CD4-positive, CD25-positive, alpha-beta regulatory T cell (primary cell): ENCODE data around the gene RIPK3. TPM values are rescaled to one million over a fixed set of nuclear protein-coding genes. Genes with fewer than 3 reads are reported as not detected.

Experiments used
- ATAC-seq, 2 donors: fragments of 150-1000 bp; cut with Tn5 transposase; one replicate each; pipeline ENCODE4 v1.10.0; 2021; ENCODE audit warnings: low read depth in 2 of 2, moderate number of reproducible peaks in 2 of 2, moderate library complexity in 1 of 2
- DNase-seq, 3 donors: peaks; one replicate each; pipeline versions ENCODE4 v3.0.0 to v3.0.0-alpha.2; 2012 to 2022; ENCODE audit warnings: mixed read lengths in 1 of 3
- H3K27ac ChIP-seq: one replicate; pipeline ENCODE4 v1.7.0; 2013; ENCODE audit warnings: mild to moderate bottlenecking, low read length; ENCODE audit not compliant: insufficient read depth, poor library complexity, severe bottlenecking
- H3K27me3 ChIP-seq: one replicate; pipeline ENCODE4 v1.7.0; 2013; ENCODE audit warnings: low read length; ENCODE audit not compliant: control insufficient read depth, insufficient read depth
- H3K36me3 ChIP-seq: one replicate; pipeline ENCODE4 v1.7.0; 2013; ENCODE audit warnings: mild to moderate bottlenecking, low read length, moderate library complexity; ENCODE audit not compliant: control insufficient read depth, insufficient read depth
- H3K4me1 ChIP-seq: 2 replicates; pipeline ENCODE4 v1.7.0; 2013; ENCODE audit warnings: mild to moderate bottlenecking, low read length; ENCODE audit not compliant: insufficient read depth, control insufficient read depth, poor library complexity, severe bottlenecking
- H3K4me3 ChIP-seq: one replicate; pipeline ENCODE4 v1.7.0; 2013; ENCODE audit warnings: low read depth, mild to moderate bottlenecking, low read length, moderate library complexity
- H3K9me3 ChIP-seq, 2 experiments: 1 replicate in 1 of 2; 2 replicates in 1 of 2; pipeline ENCODE4 v1.7.0; 2013; ENCODE audit warnings: low read length in 2 of 2, mild to moderate bottlenecking in 1 of 2, moderate library complexity in 1 of 2; ENCODE audit not compliant: control insufficient read depth in 2 of 2
- H3K27ac Mint-ChIP-seq, 3 donors: one replicate each; pipeline ENCODE4 v1.8.0; 2020 to 2022; ENCODE audit warnings: mild to moderate bottlenecking in 3 of 3, mixed read lengths in 3 of 3, moderate library complexity in 2 of 3
- H3K27me3 Mint-ChIP-seq: one replicate; pipeline ENCODE4 v1.8.0; 2022; ENCODE audit warnings: mild to moderate bottlenecking, mixed read lengths
- H3K36me3 Mint-ChIP-seq: one replicate; pipeline ENCODE4 v1.8.0; 2020; ENCODE audit warnings: mixed read lengths
- H3K4me1 Mint-ChIP-seq, 4 donors: one replicate each; pipeline ENCODE4 v1.8.0; 2020 to 2022; ENCODE audit warnings: mixed read lengths in 4 of 4, mild to moderate bottlenecking in 1 of 4
- H3K4me3 Mint-ChIP-seq, 4 donors: one replicate each; pipeline ENCODE4 v1.8.0; 2020 to 2022; ENCODE audit warnings: mild to moderate bottlenecking in 4 of 4, mixed read lengths in 4 of 4, moderate library complexity in 3 of 4
- H3K9me3 Mint-ChIP-seq, 7 donors: one replicate each; pipeline ENCODE4 v1.8.0; 2020 to 2022; ENCODE audit warnings: mixed read lengths in 7 of 7, mild to moderate bottlenecking in 3 of 7, moderate library complexity in 2 of 7
- polyA plus RNA-seq, 4 donors: library from polyadenylated mRNA; unstranded; fragments of 300-500 nt; fragmentation: Illumina TruSeq; gene quantifications; one replicate each; pipeline ENCODE4 v1.2.3, GENCODE V29; 2021
- total RNA-seq: library from RNA; stranded (reverse); gene quantifications from one replicate; pipeline ENCODE4 v1.2.3, GENCODE V29; 2022

RIPK3 gene
- total and polyA plus RNA-seq, 5 donors from 2014 or later: 14.9 to 41.2 (median 19.7) TPM

DNA sequence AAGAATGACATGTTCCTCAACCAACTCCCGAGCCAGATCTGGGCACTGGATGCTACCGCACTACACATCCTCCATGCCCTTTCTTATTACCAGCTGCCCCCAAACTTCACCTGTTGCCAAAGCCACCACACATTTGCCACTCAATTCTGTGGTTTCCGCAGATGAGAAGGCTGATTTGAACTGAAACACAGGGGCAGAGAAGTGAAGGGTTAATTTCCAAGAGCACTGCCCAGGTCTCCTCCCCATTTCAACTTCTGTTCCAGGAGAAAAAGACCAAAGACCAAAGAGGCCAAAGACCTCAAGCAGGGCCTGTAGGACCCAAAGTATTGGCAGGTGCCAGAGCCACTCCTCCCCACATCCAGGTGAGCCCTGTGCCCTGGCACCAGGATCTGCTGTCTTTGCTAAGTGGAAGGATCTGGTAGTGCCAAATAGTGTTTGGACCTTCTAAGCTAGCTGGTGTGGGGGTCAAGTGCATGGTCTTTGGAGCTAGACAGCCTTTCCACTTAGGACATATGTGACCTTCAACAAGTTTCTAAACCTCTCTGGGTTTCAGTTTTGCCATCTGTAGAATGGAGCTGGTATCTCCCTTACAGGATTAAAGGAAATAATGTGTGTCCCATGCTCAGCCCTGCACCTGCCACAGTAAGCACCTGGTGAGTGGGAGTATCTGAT, 48.2 kb downstream of the RIPK3 start:
- Histone ChIP-seq H3K36me3 (peaks cover 46% of the 10 kb centered on the region), H3K9me3 (no peaks in the 10 kb centered on the region), H3K4me3 (no peak overlapping the region), H3K27ac (no peak overlapping the region), H3K4me1 (peaks cover 7% of the 10 kb centered on the region), H3K27me3 (no peaks in the 10 kb centered on the region)
- Mint-ChIP-seq H3K9me3 (no peaks in the 10 kb centered on the region), H3K27ac (peak overlapping the region in 1 of 3 donors; percentile 8), H3K36me3 (peaks cover 50% of the 10 kb centered on the region), H3K4me1 (peaks cover under 1 to 19% (median 9%) of the 10 kb centered on the region in 4 donors), H3K4me3 (no peak overlapping the region), H3K27me3 (no peaks in the 10 kb centered on the region)
- no peak for ATAC-seq
- DNase-seq: no peak

- ATAC-seq: no peak
- H3K4me1 ChIP-seq: peaks cover 7% of the 10 kb centered on the region
- no peak for DNase-seq
- no peaks in the 10 kb centered on the region for H3K9me3 Mint-ChIP-seq
- H3K36me3 ChIP-seq: peaks cover 39% of the 10 kb centered on the region
- no peaks in the 10 kb centered on the region for H3K9me3 ChIP-seq
- H3K36me3 Mint-ChIP-seq: peaks cover 44% of the 10 kb centered on the region
- no peaks in the 10 kb centered on the region for H3K27me3 ChIP-seq
- peak overlapping the region in 1 of 3 donors; percentile 75 for H3K27ac Mint-ChIP-seq
- no peak overlapping the region for H3K4me3 ChIP-seq
- peak overlapping the region in 1 of 4 donors; percentile 13 for H3K4me3 Mint-ChIP-seq
- H3K4me1 Mint-ChIP-seq: peaks cover 0 to 12% (median 3%) of the 10 kb centered on the region in 4 donors
- H3K27me3 Mint-ChIP-seq: no peaks in the 10 kb centered on the region
- H3K27ac ChIP-seq: no peak overlapping the region
These were observed 49.0 kb downstream of the RIPK3 start for GRCh38 chr14:24290746-24291145.

- Mint-ChIP-seq H3K27ac (no peak overlapping the region), H3K4me1 (peaks cover 0 to 12% (median 3%) of the 10 kb centered on the region in 4 donors), H3K36me3 (peaks cover 42% of the 10 kb centered on the region), H3K9me3 (no peaks in the 10 kb centered on the region), H3K27me3 (no peaks in the 10 kb centered on the region), H3K4me3 (no peak overlapping the region)
- peaks cover 7% of the 10 kb centered on the region for H3K4me1 ChIP-seq
- peaks cover 30% of the 10 kb centered on the region for H3K36me3 ChIP-seq
- H3K27ac ChIP-seq: no peak overlapping the region
- ATAC-seq (peak; percentile 67 to 78), DNase-seq (peak in 1 of 3 donors; percentile 53)
- no peak overlapping the region for H3K4me3 ChIP-seq
- no peaks in the 10 kb centered on the region for H3K27me3 ChIP-seq
- no peaks in the 10 kb centered on the region for H3K9me3 ChIP-seq
These were observed 50.0 kb downstream of the RIPK3 start for GRCh38 chr14:24289649-24290280.

GRCh38 chr14:24286996-24287395, 52.8 kb downstream of the RIPK3 start:
- H3K27ac ChIP-seq: no peak overlapping the region
- no peak for ATAC-seq
- Mint-ChIP-seq H3K27me3 (no peaks in the 10 kb centered on the region), H3K36me3 (peaks cover 24% of the 10 kb centered on the region), H3K27ac (no peak overlapping the region), H3K4me3 (no peak overlapping the region), H3K9me3 (no peaks in the 10 kb centered on the region), H3K4me1 (peaks cover 0 to 12% (median 3%) of the 10 kb centered on the region in 4 donors)
- H3K36me3 ChIP-seq: peaks cover 20% of the 10 kb centered on the region
- H3K9me3 ChIP-seq: no peaks in the 10 kb centered on the region
- H3K4me1 ChIP-seq: peaks cover 7% of the 10 kb centered on the region
- H3K4me3 ChIP-seq: no peak overlapping the region
- no peaks in the 10 kb centered on the region for H3K27me3 ChIP-seq
- DNase-seq: no peak

Other genes starting within 250 kb of the RIPK3 start
Only the 30 nearest of the 33 such genes appear.
- 2.8 TPM for gene NRL, start 225.0 kb downstream of the RIPK3 start, total RNA-seq
- gene NRL, start 225.0 kb downstream of the RIPK3 start, polyA plus RNA-seq: 1 to 10 TPM; 1.9 to 2.9 (median 2.1) TPM
- gene FITM1, start 209.3 kb downstream of the RIPK3 start, total RNA-seq: 1.1 TPM
- under 1 TPM in 3 of 4 donors, not detected in 1; 0.20 to 0.42 (median 0.24) TPM for gene FITM1, start 209.3 kb downstream of the RIPK3 start, polyA plus RNA-seq
- gene PSME1, start 203.8 kb downstream of the RIPK3 start, total RNA-seq: 294 TPM
- 1,000 to 10,000 TPM in 1 of 4 donors, 100 to 1,000 TPM in 3; 698 to 1,230 (median 866) TPM for gene PSME1, start 203.8 kb downstream of the RIPK3 start, polyA plus RNA-seq
- gene EMC9, start 198.4 kb downstream of the RIPK3 start, total RNA-seq: 11.7 TPM
- gene EMC9, start 198.4 kb downstream of the RIPK3 start, polyA plus RNA-seq: 10 to 100 TPM; 10.7 to 22.5 (median 13.4) TPM
- 167 TPM for gene PSME2, start 193.4 kb downstream of the RIPK3 start, total RNA-seq
- gene PSME2, start 193.4 kb downstream of the RIPK3 start, polyA plus RNA-seq: 100 to 1,000 TPM; 346 to 603 (median 466) TPM
- gene RNF31, start 192.5 kb downstream of the RIPK3 start, total RNA-seq: 82.4 TPM
- gene RNF31, start 192.5 kb downstream of the RIPK3 start, polyA plus RNA-seq: 10 to 100 TPM; 35.9 to 55.9 (median 41.1) TPM
- gene IRF9, start 178.7 kb downstream of the RIPK3 start, total RNA-seq: 369 TPM
- 100 to 1,000 TPM; 105 to 157 (median 119) TPM for gene IRF9, start 178.7 kb downstream of the RIPK3 start, polyA plus RNA-seq
- gene REC8, start 167.9 kb downstream of the RIPK3 start, total RNA-seq: 145 TPM
- 10 to 100 TPM in 3 of 4 donors, 1 to 10 TPM in 1; 9.7 to 16.1 (median 12.0) TPM for gene REC8, start 167.9 kb downstream of the RIPK3 start, polyA plus RNA-seq
- gene IPO4, start 151.2 kb downstream of the RIPK3 start, total RNA-seq: 33.7 TPM
- 10 to 100 TPM; 13.0 to 14.8 (median 14.1) TPM for gene IPO4, start 151.2 kb downstream of the RIPK3 start, polyA plus RNA-seq
- gene TM9SF1, start 144.6 kb downstream of the RIPK3 start, total RNA-seq: 20.0 TPM
- 10 to 100 TPM; 36.8 to 42.3 (median 40.0) TPM for gene TM9SF1, start 144.6 kb downstream of the RIPK3 start, polyA plus RNA-seq
- gene TSSK4, start 134.3 kb downstream of the RIPK3 start, total RNA-seq: 0.44 TPM
- 1 to 10 TPM in 3 of 4 donors, under 1 TPM in 1; 0.86 to 1.5 (median 1.2) TPM for gene TSSK4, start 134.3 kb downstream of the RIPK3 start, polyA plus RNA-seq
- gene CHMP4A, start 126.5 kb downstream of the RIPK3 start, total RNA-seq: 108 TPM
- gene CHMP4A, start 126.5 kb downstream of the RIPK3 start, polyA plus RNA-seq: 100 to 1,000 TPM; 122 to 154 (median 142) TPM
- 6.0 TPM for gene MDP1, start 123.9 kb downstream of the RIPK3 start, total RNA-seq
- 10 to 100 TPM; 29.0 to 52.6 (median 35.6) TPM for gene MDP1, start 123.9 kb downstream of the RIPK3 start, polyA plus RNA-seq
- gene NEDD8, start 107.6 kb downstream of the RIPK3 start, total RNA-seq: 89.1 TPM
- gene NEDD8, start 107.6 kb downstream of the RIPK3 start, polyA plus RNA-seq: 100 to 1,000 TPM; 334 to 440 (median 349) TPM
- gene GMPR2, start 107.1 kb downstream of the RIPK3 start, total RNA-seq: 49.0 TPM
- gene GMPR2, start 107.1 kb downstream of the RIPK3 start, polyA plus RNA-seq: 100 to 1,000 TPM in 3 of 4 donors, 10 to 100 TPM in 1; 95.5 to 117 (median 112) TPM
- 169 TPM for gene TINF2, start 97.4 kb downstream of the RIPK3 start, total RNA-seq
- gene TINF2, start 97.4 kb downstream of the RIPK3 start, polyA plus RNA-seq: 100 to 1,000 TPM; 216 to 242 (median 223) TPM
- 4.0 TPM for gene TGM1, start 76.8 kb downstream of the RIPK3 start, total RNA-seq
- not detected for gene TGM1, start 76.8 kb downstream of the RIPK3 start, polyA plus RNA-seq
- 78.6 TPM for gene RABGGTA, start 68.4 kb downstream of the RIPK3 start, total RNA-seq
- gene RABGGTA, start 68.4 kb downstream of the RIPK3 start, polyA plus RNA-seq: 10 to 100 TPM; 25.1 to 40.4 (median 30.3) TPM
- 41.2 TPM for gene DHRS1, start 40.2 kb downstream of the RIPK3 start, total RNA-seq
- 10 to 100 TPM; 21.7 to 48.5 (median 31.9) TPM for gene DHRS1, start 40.2 kb downstream of the RIPK3 start, polyA plus RNA-seq
- gene NOP9, start 40.1 kb downstream of the RIPK3 start, total RNA-seq: 30.0 TPM
- gene NOP9, start 40.1 kb downstream of the RIPK3 start, polyA plus RNA-seq: 1 to 10 TPM; 1.3 to 2.5 (median 1.8) TPM
- gene CIDEB, start 32.0 kb downstream of the RIPK3 start, total RNA-seq: 13.2 TPM
- gene CIDEB, start 32.0 kb downstream of the RIPK3 start, polyA plus RNA-seq: 10 to 100 TPM in 2 of 4 donors, 1 to 10 TPM in 2; 8.9 to 13.6 (median 9.7) TPM
- 18.1 TPM for gene LTB4R2, start 29.9 kb downstream of the RIPK3 start, total RNA-seq
- gene LTB4R2, start 29.9 kb downstream of the RIPK3 start, polyA plus RNA-seq: 1 to 10 TPM in 3 of 4 donors, under 1 TPM in 1; 1.00 to 2.2 (median 1.7) TPM
- gene LTB4R, start 28.5 kb downstream of the RIPK3 start, total RNA-seq: 17.5 TPM
- 1 to 10 TPM; 3.5 to 7.8 (median 6.3) TPM for gene LTB4R, start 28.5 kb downstream of the RIPK3 start, polyA plus RNA-seq
- gene ADCY4, start 4.9 kb downstream of the RIPK3 start, total RNA-seq: 10.7 TPM
- gene ADCY4, start 4.9 kb downstream of the RIPK3 start, polyA plus RNA-seq: under 1 TPM in 2 of 4 donors, not detected in 2; 0.32 to 0.39 TPM
- not detected for gene NFATC4, start 28.2 kb upstream of the RIPK3 start, total RNA-seq
- gene NFATC4, start 28.2 kb upstream of the RIPK3 start, polyA plus RNA-seq: not detected
- 0.22 TPM for gene NYNRIN, start 59.0 kb upstream of the RIPK3 start, total RNA-seq
- gene NYNRIN, start 59.0 kb upstream of the RIPK3 start, polyA plus RNA-seq: under 1 TPM in 1 of 4 donors, not detected in 3; 0.02 TPM
- 3.2 TPM for gene CBLN3, start 89.7 kb upstream of the RIPK3 start, total RNA-seq
- gene CBLN3, start 89.7 kb upstream of the RIPK3 start, polyA plus RNA-seq: under 1 TPM; 0.10 to 0.32 (median 0.11) TPM
- 139 TPM for gene KHNYN, start 90.0 kb upstream of the RIPK3 start, total RNA-seq
- 10 to 100 TPM; 12.4 to 16.5 (median 15.0) TPM for gene KHNYN, start 90.0 kb upstream of the RIPK3 start, polyA plus RNA-seq
- gene SDR39U1, start 102.8 kb upstream of the RIPK3 start, total RNA-seq: 79.9 TPM
- 10 to 100 TPM; 46.1 to 63.1 (median 60.5) TPM for gene SDR39U1, start 102.8 kb upstream of the RIPK3 start, polyA plus RNA-seq
- gene CMA1, start 168.3 kb upstream of the RIPK3 start, total RNA-seq: not detected
- gene CMA1, start 168.3 kb upstream of the RIPK3 start, polyA plus RNA-seq: not detected